Activated CD4-positive, alpha-beta memory T cell treated with anti-CD3 and anti-CD28 coated beads, Interleukin-2, amount 10 ng/mL, durations not matched to agents 7 days and 5 days (primary cell): ENCODE results near the gene ZNF579. TPM values are rescaled to one million over a fixed set of nuclear protein-coding genes. Genes with fewer than 3 reads are reported as not detected.

ENCODE experiments used
- CTCF ChIA-PET: fragments of 350-600 bp; sonication (Branson Sonifier 250); formaldehyde crosslinking; loops from one replicate; lab custom pipeline; 2021; ENCODE audit warnings: antibody characterized with exemption, inconsistent platforms; lab: Charles Lee
- POLR2A ChIA-PET: fragments of 350-600 bp; sonication (Branson Sonifier 250); formaldehyde crosslinking; loops from one replicate; lab custom pipeline; 2021; ENCODE audit warnings: antibody characterized with exemption; lab: Charles Lee
- DNase-seq: peaks from one replicate; pipeline ENCODE4 v3.0.0-alpha.2; 2020
- H3K27ac Mint-ChIP-seq: one replicate; pipeline ENCODE4 v1.8.0; 2021; ENCODE audit warnings: mild to moderate bottlenecking, mixed read lengths
- H3K27me3 Mint-ChIP-seq: one replicate; pipeline ENCODE4 v1.8.0; 2021; ENCODE audit warnings: mixed read lengths
- H3K36me3 Mint-ChIP-seq: one replicate; pipeline ENCODE4 v1.8.0; 2021; ENCODE audit warnings: low read depth, mixed read lengths
- H3K4me1 Mint-ChIP-seq: one replicate; pipeline ENCODE4 v1.8.0; 2021; ENCODE audit warnings: mixed read lengths
- H3K4me3 Mint-ChIP-seq: one replicate; pipeline ENCODE4 v1.8.0; 2021; ENCODE audit warnings: mild to moderate bottlenecking, mixed read lengths
- H3K9me3 Mint-ChIP-seq: one replicate; pipeline ENCODE4 v1.8.0; 2021; ENCODE audit warnings: mixed read lengths
- total RNA-seq, 2 experiments: library from RNA; stranded (reverse); gene quantifications; one replicate each; pipeline ENCODE4 v1.2.3, GENCODE V29; 2021

The ZNF579 gene
- total RNA-seq, 2 experiments from 2014 or later = 6.4 to 6.6 TPM

- DNase-seq = no peak
- no peaks in the 10 kb centered on the region for H3K9me3 Mint-ChIP-seq
- POLR2A ChIA-PET = interaction anchor here (1.2 to 1.3 kb wide), 2 partner anchors 9 to 15 kb away, joined by 3 read pairs; partner anchors contain the start of gene ZNF865
- CTCF ChIA-PET = interaction anchor here (1.1 to 2.2 kb wide), 3 partner anchors 12 to 153 kb away, joined by 3 to 9 read pairs (median 5); partner anchors contain the start of gene ZNF865
- H3K36me3 Mint-ChIP-seq = peaks cover 33% of the 10 kb centered on the region
- peaks cover 31% of the 10 kb centered on the region for H3K4me1 Mint-ChIP-seq
- H3K4me3 Mint-ChIP-seq = no peak overlapping the region
- H3K27me3 Mint-ChIP-seq = no peaks in the 10 kb centered on the region
- H3K27ac Mint-ChIP-seq = no peak overlapping the region
These were observed 40.0 kb upstream of the ZNF579 start for GRCh38 chr19:55620410-55621204.

DNA sequence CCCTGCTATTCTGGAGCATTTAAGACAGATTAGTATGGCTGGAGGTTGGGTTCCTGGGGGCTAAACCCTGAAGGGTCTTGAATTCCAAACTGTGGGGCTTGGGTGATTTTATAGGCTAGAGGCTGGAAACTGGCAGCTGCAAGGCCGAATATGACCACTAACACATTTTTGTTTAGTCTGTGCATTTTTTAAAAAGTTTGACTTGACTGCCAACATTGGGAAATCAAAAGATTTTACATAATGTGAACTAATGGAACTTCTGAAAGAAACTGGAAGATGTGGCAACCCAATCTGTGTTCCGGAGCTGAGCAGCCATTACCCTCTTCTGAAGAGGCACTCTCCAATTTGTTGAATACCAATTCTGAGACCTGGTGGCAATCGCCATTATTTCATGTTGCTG, 38.6 kb upstream of the ZNF579 start:
- Mint-ChIP-seq H3K9me3 (no peaks in the 10 kb centered on the region), H3K36me3 (peaks cover 34% of the 10 kb centered on the region), H3K27ac (no peak overlapping the region), H3K4me3 (no peak overlapping the region), H3K27me3 (no peaks in the 10 kb centered on the region), H3K4me1 (peaks cover 22% of the 10 kb centered on the region)
- no peak for DNase-seq
- ChIA-PET CTCF (interaction anchor here (0.6 to 2.2 kb wide), 4 partner anchors 12 to 152 kb away, joined by 3 to 9 read pairs (median 4); partner anchors contain the start of gene ZNF865), POLR2A (interaction anchor here (0.7 kb wide), 1 partner anchor 13 kb away, joined by 3 read pairs; no protein-coding TSS in a partner anchor)

DNA sequence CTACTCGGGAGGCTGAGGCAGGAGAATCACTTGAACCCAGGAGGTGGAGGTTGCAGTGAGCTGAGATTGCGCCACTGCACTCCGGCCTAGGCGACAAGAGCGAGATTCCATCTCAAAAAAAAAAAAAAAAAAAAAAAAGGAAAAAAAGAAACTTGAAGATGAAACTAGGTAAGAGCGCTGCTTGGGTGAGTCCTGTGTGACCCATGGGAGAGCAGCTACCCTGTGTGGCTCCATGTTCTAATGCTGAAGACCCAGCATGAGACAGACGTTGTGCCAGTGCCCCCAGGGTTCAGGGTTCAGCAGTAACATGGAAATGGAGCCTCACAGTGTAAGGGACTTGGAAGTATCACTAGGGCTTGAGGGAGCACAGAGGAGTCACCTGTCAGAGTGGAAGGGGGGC, 37.8 kb upstream of the ZNF579 start:
- CTCF ChIA-PET = interaction anchor here (0.6 to 0.8 kb wide), 2 partner anchors 13 to 114 kb away, joined by 3 to 6 read pairs; no protein-coding TSS in a partner anchor
- no peak overlapping the region for H3K27ac Mint-ChIP-seq
- H3K36me3 Mint-ChIP-seq = peaks cover 32% of the 10 kb centered on the region
- no peaks in the 10 kb centered on the region for H3K27me3 Mint-ChIP-seq
- no peaks in the 10 kb centered on the region for H3K9me3 Mint-ChIP-seq
- DNase-seq = no peak
- H3K4me1 Mint-ChIP-seq = peaks cover 15% of the 10 kb centered on the region
- POLR2A ChIA-PET = interaction anchor here (0.8 to 2.9 kb wide), 3 partner anchors 12 to 142 kb away, joined by 3 to 11 read pairs (median 4); partner anchors contain the start of genes FIZ1, ZNF628 and ZNF865
- H3K4me3 Mint-ChIP-seq = no peak overlapping the region

GRCh38 chr19:55617426-55617825, 36.8 kb upstream of the ZNF579 start:
- ChIA-PET CTCF (no interaction called here), POLR2A (interaction anchor here (1.5 to 2.9 kb wide), 2 partner anchors 11 to 141 kb away, joined by 4 to 11 read pairs; partner anchors contain the start of genes ZNF628 and ZNF865)

GRCh38 chr19:55616395-55616875, 35.8 kb upstream of the ZNF579 start:
- no peak overlapping the region for H3K27ac Mint-ChIP-seq
- CTCF ChIA-PET = no interaction called here
- H3K4me3 Mint-ChIP-seq = no peak overlapping the region
- DNase-seq = no peak
- H3K4me1 Mint-ChIP-seq = peaks cover 12% of the 10 kb centered on the region
- POLR2A ChIA-PET = interaction anchor here (2.9 kb wide), 1 partner anchor 10 kb away, joined by 11 read pairs; the partner anchor contains the start of gene ZNF865
- no peaks in the 10 kb centered on the region for H3K9me3 Mint-ChIP-seq
- H3K36me3 Mint-ChIP-seq = peaks cover 37% of the 10 kb centered on the region
- no peaks in the 10 kb centered on the region for H3K27me3 Mint-ChIP-seq

More at GRCh38 chr19:55617426-55617825, 36.8 kb upstream of the ZNF579 start:
- no peak overlapping the region for H3K4me3 Mint-ChIP-seq
- peaks cover 38% of the 10 kb centered on the region for H3K36me3 Mint-ChIP-seq
- no peak overlapping the region for H3K27ac Mint-ChIP-seq
- H3K4me1 Mint-ChIP-seq = peaks cover 12% of the 10 kb centered on the region
- no peak for DNase-seq
- H3K9me3 Mint-ChIP-seq = no peaks in the 10 kb centered on the region
- H3K27me3 Mint-ChIP-seq = no peaks in the 10 kb centered on the region

DNA sequence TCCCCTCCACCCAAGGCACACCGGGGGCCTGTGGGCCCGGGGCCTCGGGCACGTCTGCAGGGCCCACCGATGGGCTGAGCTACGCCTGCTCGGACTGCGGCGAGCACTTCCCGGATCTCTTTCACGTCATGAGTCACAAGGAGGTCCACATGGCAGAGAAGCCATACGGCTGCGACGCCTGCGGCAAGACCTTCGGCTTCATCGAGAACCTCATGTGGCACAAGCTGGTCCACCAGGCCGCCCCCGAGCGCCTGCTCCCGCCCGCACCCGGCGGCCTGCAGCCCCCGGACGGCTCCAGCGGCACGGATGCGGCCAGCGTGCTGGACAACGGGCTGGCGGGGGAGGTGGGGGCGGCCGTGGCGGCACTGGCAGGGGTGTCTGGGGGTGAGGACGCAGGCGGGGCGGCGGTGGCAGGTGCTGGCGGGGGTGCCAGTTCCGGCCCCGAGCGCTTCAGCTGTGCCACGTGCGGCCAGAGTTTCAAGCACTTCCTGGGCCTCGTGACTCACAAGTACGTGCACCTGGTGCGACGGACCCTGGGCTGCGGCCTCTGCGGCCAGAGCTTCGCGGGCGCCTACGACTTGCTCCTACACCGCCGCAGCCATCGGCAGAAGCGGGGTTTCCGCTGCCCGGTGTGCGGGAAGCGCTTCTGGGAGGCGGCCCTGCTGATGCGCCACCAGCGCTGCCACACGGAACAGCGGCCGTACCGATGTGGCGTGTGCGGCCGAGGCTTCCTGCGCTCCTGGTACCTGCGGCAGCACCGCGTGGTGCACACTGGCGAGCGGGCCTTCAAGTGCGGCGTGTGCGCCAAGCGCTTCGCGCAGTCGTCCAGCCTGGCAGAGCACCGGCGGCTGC, 35.1 kb upstream of the ZNF579 start:
- no peak for DNase-seq
- peaks cover 15% of the 10 kb centered on the region for H3K4me1 Mint-ChIP-seq
- ChIA-PET POLR2A (interaction anchor here (2.9 kb wide), 1 partner anchor 10 kb away, joined by 11 read pairs; the partner anchor contains the start of gene ZNF865), CTCF (no interaction called here)
- H3K9me3 Mint-ChIP-seq = no peaks in the 10 kb centered on the region
- H3K36me3 Mint-ChIP-seq = peaks cover 33% of the 10 kb centered on the region
- H3K27me3 Mint-ChIP-seq = no peaks in the 10 kb centered on the region
- H3K4me3 Mint-ChIP-seq = no peak overlapping the region
- H3K27ac Mint-ChIP-seq = no peak overlapping the region

DNA sequence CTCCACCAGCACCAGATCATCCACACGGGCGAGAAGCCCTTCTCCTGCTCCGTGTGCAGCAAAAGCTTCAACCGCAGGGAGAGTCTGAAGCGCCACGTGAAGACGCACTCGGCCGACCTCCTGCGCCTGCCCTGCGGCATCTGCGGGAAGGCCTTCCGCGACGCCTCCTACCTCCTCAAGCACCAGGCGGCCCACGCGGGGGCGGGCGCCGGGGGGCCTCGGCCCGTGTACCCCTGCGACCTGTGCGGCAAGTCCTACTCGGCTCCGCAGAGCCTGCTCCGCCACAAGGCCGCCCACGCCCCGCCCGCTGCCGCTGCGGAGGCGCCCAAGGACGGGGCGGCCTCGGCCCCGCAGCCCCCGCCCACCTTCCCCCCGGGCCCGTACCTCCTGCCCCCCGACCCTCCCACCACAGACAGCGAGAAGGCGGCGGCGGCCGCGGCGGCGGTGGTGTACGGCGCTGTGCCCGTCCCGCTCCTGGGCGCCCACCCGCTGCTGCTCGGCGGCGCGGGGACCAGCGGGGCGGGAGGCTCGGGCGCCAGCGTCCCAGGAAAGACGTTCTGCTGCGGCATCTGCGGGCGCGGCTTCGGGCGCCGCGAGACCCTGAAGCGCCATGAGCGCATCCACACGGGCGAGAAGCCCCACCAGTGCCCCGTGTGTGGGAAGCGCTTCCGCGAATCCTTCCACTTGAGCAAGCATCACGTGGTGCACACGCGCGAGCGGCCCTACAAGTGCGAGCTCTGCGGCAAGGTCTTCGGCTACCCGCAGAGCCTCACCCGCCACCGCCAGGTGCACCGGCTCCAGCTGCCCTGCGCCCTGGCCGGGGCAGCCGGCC, 34.3 kb upstream of the ZNF579 start:
- DNase-seq = no peak
- Mint-ChIP-seq H3K4me1 (peaks cover 10% of the 10 kb centered on the region), H3K27ac (no peak overlapping the region), H3K27me3 (no peaks in the 10 kb centered on the region), H3K4me3 (no peak overlapping the region), H3K9me3 (no peaks in the 10 kb centered on the region), H3K36me3 (peaks cover 30% of the 10 kb centered on the region)
- ChIA-PET CTCF (no interaction called here), POLR2A (no interaction called here)

GRCh38 chr19:55613930-55614710, 33.5 kb upstream of the ZNF579 start:
- Mint-ChIP-seq H3K27me3 (no peaks in the 10 kb centered on the region), H3K4me1 (peaks cover 8% of the 10 kb centered on the region), H3K27ac (no peak overlapping the region), H3K4me3 (no peak overlapping the region), H3K9me3 (no peaks in the 10 kb centered on the region), H3K36me3 (peaks cover 31% of the 10 kb centered on the region)
- DNase-seq = no peak
- ChIA-PET POLR2A (no interaction called here), CTCF (no interaction called here)

DNA sequence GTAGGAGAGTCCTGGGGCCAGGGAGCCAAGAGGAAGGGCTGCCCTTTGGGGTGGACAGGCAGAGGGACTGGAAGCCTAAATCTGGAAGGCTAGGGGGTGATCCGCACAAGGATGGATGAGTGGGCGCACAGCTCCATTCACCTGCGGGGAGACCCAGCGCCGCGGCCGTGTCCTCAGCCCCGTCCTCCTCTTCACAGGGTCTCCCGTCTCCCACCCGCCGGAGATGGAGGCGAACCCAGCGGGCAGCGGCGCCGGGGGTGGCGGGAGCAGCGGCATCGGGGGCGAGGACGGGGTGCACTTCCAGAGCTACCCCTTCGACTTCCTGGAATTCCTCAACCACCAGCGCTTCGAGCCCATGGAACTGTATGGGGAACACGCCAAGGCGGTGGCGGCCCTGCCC, 32.7 kb upstream of the ZNF579 start:
- Mint-ChIP-seq H3K27me3 (no peaks in the 10 kb centered on the region), H3K4me3 (no peak overlapping the region), H3K27ac (no peak overlapping the region), H3K4me1 (peaks cover 11% of the 10 kb centered on the region), H3K36me3 (peaks cover 29% of the 10 kb centered on the region), H3K9me3 (no peaks in the 10 kb centered on the region)
- ChIA-PET POLR2A (no interaction called here), CTCF (no interaction called here)
- no peak for DNase-seq

DNA sequence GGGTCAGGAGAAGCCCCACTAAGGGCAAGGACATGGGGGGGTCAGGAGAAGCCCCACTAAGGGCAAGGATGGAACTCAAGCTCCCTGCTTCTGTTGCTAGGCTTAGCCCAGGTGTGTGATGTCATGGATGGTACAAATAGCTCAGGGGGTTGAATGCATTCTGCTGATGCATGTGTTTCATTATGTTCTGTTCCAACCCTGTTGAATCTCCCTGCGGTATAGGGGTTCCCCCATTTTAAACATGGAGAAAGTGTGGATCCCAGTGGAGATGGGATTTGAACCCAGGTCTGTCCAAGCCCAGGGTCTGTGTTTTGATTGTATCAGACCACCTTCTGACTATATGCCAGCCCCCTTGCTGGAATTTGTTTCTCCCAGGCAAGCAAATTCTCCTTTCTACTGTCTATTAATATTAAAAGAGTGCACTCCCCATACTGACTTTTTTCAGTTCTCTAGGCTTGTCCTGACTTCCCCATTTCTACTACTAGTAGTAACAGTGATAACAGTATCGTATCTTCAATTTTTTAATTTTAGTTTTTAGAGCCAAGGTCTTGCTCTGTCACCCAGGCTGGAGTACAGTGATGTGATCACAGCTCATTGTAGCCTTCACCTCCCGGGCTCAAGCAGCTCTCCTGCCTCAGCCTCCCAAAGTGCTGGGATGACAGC, 31.5 kb upstream of the ZNF579 start:
- CTCF ChIA-PET = no interaction called here
- H3K27ac Mint-ChIP-seq = no peak overlapping the region

More for the DNA sequence above, 31.5 kb upstream of the ZNF579 start:
- no peaks in the 10 kb centered on the region for H3K27me3 Mint-ChIP-seq
- H3K4me1 Mint-ChIP-seq = peaks cover 18% of the 10 kb centered on the region
- peaks cover 28% of the 10 kb centered on the region for H3K36me3 Mint-ChIP-seq
- POLR2A ChIA-PET = no interaction called here
- no peak for DNase-seq
- no peaks in the 10 kb centered on the region for H3K9me3 Mint-ChIP-seq
- H3K4me3 Mint-ChIP-seq = no peak overlapping the region
